ENCODE results near the gene VSIG8. TPM values are rescaled to one million over a fixed set of nuclear protein-coding genes. Genes with fewer than 3 reads are reported as not detected.
A peak's percentile ranks its signal among the peaks of the same experiment; 100 is the strongest.

Gene VSIG8
- total RNA-seq, 2 experiments from 2014 or later, result not detected

GRCh38 chr1:159851407-159851806, 11.1 kb downstream of the VSIG8 start:
- ChIA-PET POLR2A (interaction anchor here (1.0 kb wide), 1 partner anchor 15 kb away, joined by 3 read pairs; no protein-coding TSS in a partner anchor), CTCF (no interaction called here)
- Histone ChIP-seq H3K27ac (ENCODE audit: low read depth in 1 of 2, low read length in 2 of 2) (no peak overlapping the region), H3K9me3 (ENCODE audit: control insufficient read depth in 1 of 2, insufficient read depth in 1 of 2, low read length in 2 of 2) (no peaks in the 10 kb centered on the region), H3K4me1 (ENCODE audit: insufficient read depth, low read length) (peaks cover 12% of the 10 kb centered on the region), H3K4me3 (ENCODE audit: low read length) (no peak overlapping the region), H3K36me3 (ENCODE audit: insufficient read depth, low read length) (no peaks in the 10 kb centered on the region), H3K27me3 (ENCODE audit: control insufficient read depth in 1 of 2, insufficient read depth in 2 of 2, low read length in 2 of 2) (no peaks in the 10 kb centered on the region)
- Mint-ChIP-seq H3K27me3 (no peaks in the 10 kb centered on the region), H3K9me3 (no peaks in the 10 kb centered on the region), H3K36me3 (ENCODE audit: low read depth) (no peaks in the 10 kb centered on the region), H3K27ac (no peak overlapping the region), H3K4me3 (peak overlapping the region; percentile 17), H3K4me1 (ENCODE audit: low read depth) (peaks cover 20% of the 10 kb centered on the region)
- intact Hi-C loops (cut with DNase I, micrococcal nuclease), result loop anchor here (2.0 to 10.0 kb wide), 3 partner anchors 39 to 83 kb away; partner anchors contain the start of gene TAGLN2 (in 1 of the 2)
- ATAC-seq (ENCODE audit: poor library complexity), result no peak
- peak in 2 of 14 experiments; percentile 36 to 38 for DNase-seq
- peak; percentile 32 for TF ChIP-seq CTCF (IDR thresholded peaks at IDR 0.05)

- Histone ChIP-seq H3K9me3 (ENCODE audit: control insufficient read depth in 1 of 2, insufficient read depth in 1 of 2, low read length in 2 of 2) (no peaks in the 10 kb centered on the region), H3K4me3 (ENCODE audit: low read length) (no peak overlapping the region), H3K27ac (ENCODE audit: low read depth in 1 of 2, low read length in 2 of 2) (no peak overlapping the region), H3K36me3 (ENCODE audit: insufficient read depth, low read length) (no peaks in the 10 kb centered on the region), H3K4me1 (ENCODE audit: insufficient read depth, low read length) (peaks cover 3% of the 10 kb centered on the region), H3K27me3 (ENCODE audit: control insufficient read depth in 1 of 2, insufficient read depth in 2 of 2, low read length in 2 of 2) (no peaks in the 10 kb centered on the region)
- H3K27ac Mint-ChIP-seq, result no peak overlapping the region
- no peak overlapping the region for H3K4me3 Mint-ChIP-seq
- ChIA-PET POLR2A (no interaction called here), CTCF (no interaction called here)
- no peak for TF ChIP-seq CTCF (IDR thresholded peaks at IDR 0.05)
- ATAC-seq (ENCODE audit: poor library complexity) (no peak), DNase-seq (peak in 2 of 14 experiments; percentile 28 to 43)
- no peaks in the 10 kb centered on the region for H3K9me3 Mint-ChIP-seq
- H3K36me3 Mint-ChIP-seq (ENCODE audit: low read depth), result no peaks in the 10 kb centered on the region
- no peaks in the 10 kb centered on the region for H3K27me3 Mint-ChIP-seq
- intact Hi-C loops (cut with DNase I, micrococcal nuclease), result loop anchor here (2.0 to 10.0 kb wide), 3 partner anchors 41 to 85 kb away; partner anchors contain the start of gene TAGLN2 (in 1 of the 2)
- H3K4me1 Mint-ChIP-seq (ENCODE audit: low read depth), result peaks cover 15% of the 10 kb centered on the region
Measured at GRCh38 chr1:159849626-159850366, 12.7 kb downstream of the VSIG8 start.

- POLR2A ChIA-PET, result no interaction called here
Measured at GRCh38 chr1:159848326-159848725, 14.1 kb downstream of the VSIG8 start.

More at GRCh38 chr1:159848326-159848725, 14.1 kb downstream of the VSIG8 start:
- no peak overlapping the region for H3K4me3 Mint-ChIP-seq
- H3K4me1 Mint-ChIP-seq (ENCODE audit: low read depth), result peaks cover 6% of the 10 kb centered on the region
- intact Hi-C loops (cut with DNase I, micrococcal nuclease), result no loop called here
- Histone ChIP-seq H3K4me1 (ENCODE audit: insufficient read depth, low read length) (no peaks in the 10 kb centered on the region), H3K27me3 (ENCODE audit: control insufficient read depth in 1 of 2, insufficient read depth in 2 of 2, low read length in 2 of 2) (no peaks in the 10 kb centered on the region), H3K9me3 (ENCODE audit: control insufficient read depth in 1 of 2, insufficient read depth in 1 of 2, low read length in 2 of 2) (no peaks in the 10 kb centered on the region), H3K36me3 (ENCODE audit: insufficient read depth, low read length) (no peaks in the 10 kb centered on the region), H3K4me3 (ENCODE audit: low read length) (no peak overlapping the region), H3K27ac (ENCODE audit: low read depth in 1 of 2, low read length in 2 of 2) (no peak overlapping the region)
- no peak for DNase-seq
- no peaks in the 10 kb centered on the region for H3K36me3 Mint-ChIP-seq (ENCODE audit: low read depth)
- no peak for ATAC-seq (ENCODE audit: poor library complexity)
- H3K9me3 Mint-ChIP-seq, result no peaks in the 10 kb centered on the region
- TF ChIP-seq CTCF (IDR thresholded peaks at IDR 0.05), result no peak
- H3K27ac Mint-ChIP-seq, result no peak overlapping the region
- H3K27me3 Mint-ChIP-seq, result no peaks in the 10 kb centered on the region
- CTCF ChIA-PET, result no interaction called here

All from CD4-positive, alpha-beta T cell (primary cell).